DMS114 treated with DMSO at 0.1 percent for 48 hours (cell line): ENCODE results near the gene C1orf174.
"Not testable (repeated sequence)": the region's sequence is repeated elsewhere in the genome, so short reads cannot be mapped to it uniquely, and the experiment has no call there.

Source experiments
- DNase-seq: peaks from one replicate; lab custom pipeline; 2025; ENCODE audit not compliant: unreplicated experiment; lab: John Stamatoyannopoulos, UW

C1orf174 gene

GRCh38 chr1:3926956-3927355 is 26.9 kb upstream of the C1orf174 start:
- no peak for DNase-seq

GRCh38 chr1:3925762-3926161 is 25.7 kb upstream of the C1orf174 start:
- no peak for DNase-seq

- no peak for DNase-seq
Observed at GRCh38 chr1:3925256-3925655, 25.2 kb upstream of the C1orf174 start.

DNA sequence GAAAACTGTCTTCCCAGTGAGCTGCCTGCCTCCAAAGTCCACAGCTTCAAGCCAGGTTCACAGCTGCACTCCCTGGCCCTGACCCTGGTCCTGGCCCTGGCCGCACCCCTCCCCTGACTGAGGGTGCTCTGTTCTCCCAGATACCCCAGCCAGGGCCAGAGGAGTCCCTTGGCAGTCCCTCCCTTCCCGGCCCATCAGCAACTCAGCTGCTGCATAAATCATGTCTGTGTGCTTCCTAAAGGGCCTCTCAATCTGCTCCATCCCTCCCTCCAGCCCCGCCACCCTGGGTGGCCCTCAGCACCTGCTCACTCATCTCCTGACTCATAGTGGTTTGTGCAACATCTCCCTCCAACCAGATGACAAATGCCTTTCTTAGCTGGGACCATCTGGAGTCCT is 24.8 kb upstream of the C1orf174 start:
- no peak for DNase-seq

- no peak for DNase-seq
Observed at GRCh38 chr1:3924186-3924824, 24.2 kb upstream of the C1orf174 start.

GRCh38 chr1:3923378-3924185 is 23.5 kb upstream of the C1orf174 start:
- no peak for DNase-seq

DNA sequence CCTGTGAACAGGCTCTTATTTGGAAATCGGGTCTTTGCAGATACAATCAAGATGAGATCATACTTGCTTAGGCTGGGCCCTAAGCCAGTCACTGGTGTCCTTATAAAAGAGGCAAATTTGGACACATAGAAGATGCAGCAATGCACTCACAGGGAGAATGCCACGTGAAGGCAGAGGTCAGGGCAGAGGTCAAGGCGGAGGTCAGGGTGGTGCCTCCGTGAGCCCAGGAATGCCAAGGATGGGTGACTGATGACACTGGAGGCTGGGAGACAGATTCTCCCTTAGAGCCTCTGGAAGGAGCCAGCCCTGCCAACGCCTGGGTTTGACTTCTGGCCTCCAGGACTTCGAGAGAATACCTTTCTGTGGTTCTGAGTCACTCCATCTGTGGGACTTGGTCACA is 22.8 kb upstream of the C1orf174 start:
- no peak for DNase-seq

- no peak for DNase-seq
Observed at GRCh38 chr1:3922201-3922725, 22.2 kb upstream of the C1orf174 start.

DNA sequence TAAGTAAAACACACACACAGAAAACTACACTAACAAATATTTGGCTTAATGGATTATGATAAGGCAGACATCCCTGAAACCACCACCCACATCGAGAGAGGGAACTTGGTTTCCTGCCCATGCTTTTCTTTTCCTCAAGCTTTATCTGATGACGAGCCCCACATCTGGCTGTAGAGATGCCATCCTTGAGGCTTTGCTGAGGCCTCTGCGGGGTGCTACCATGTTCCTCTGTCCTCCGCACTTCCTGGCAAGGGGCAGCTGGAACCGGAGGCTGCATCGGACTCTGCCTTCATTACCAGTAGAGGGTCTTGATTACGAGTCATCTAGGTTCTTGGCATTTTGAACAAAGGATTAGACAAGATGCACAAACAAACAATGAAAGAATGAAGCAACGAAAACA is 21.7 kb upstream of the C1orf174 start:
- DNase-seq = no peak

GRCh38 chr1:3919706-3920105 is 19.6 kb upstream of the C1orf174 start:
- no peak for DNase-seq

DNA sequence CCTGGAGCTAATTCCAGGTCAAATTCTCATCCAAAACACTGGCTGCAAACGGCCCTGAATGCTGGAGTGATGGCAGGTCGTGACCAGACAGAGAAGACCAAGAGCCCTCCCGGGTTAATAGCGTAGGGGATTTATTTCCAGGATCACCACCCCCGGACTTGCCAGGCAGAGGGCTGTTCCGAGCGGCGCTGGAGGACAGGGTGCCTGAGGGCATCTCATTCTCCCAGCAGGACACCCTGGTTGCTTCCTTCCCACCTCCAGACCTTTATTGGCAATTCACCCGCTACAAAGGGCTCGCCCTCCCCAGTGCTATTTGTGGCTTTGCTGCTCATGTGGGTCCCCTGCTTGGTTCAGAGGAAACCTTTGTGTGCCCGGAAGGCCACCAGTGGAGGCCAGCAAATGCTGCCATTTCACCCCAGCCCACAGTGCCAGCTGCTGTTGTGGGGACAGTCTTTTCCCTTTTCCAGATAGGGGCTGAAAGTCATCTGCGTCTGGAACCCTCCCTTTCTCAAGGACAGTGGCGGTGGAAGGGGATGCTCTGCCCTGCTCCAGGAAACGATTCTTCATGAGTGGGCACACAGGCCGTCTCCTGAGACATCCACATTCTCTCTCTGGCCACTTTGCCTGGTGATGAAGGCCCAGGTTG is 19.0 kb upstream of the C1orf174 start:
- DNase-seq = no peak

- not testable (repeated sequence) for DNase-seq
Observed at GRCh38 chr1:3918359-3918758, 18.3 kb upstream of the C1orf174 start.

GRCh38 chr1:3917761-3918160 is 17.7 kb upstream of the C1orf174 start:
- DNase-seq = no peak

GRCh38 chr1:3915551-3916121 is 15.6 kb upstream of the C1orf174 start:
- DNase-seq = no peak

DNA sequence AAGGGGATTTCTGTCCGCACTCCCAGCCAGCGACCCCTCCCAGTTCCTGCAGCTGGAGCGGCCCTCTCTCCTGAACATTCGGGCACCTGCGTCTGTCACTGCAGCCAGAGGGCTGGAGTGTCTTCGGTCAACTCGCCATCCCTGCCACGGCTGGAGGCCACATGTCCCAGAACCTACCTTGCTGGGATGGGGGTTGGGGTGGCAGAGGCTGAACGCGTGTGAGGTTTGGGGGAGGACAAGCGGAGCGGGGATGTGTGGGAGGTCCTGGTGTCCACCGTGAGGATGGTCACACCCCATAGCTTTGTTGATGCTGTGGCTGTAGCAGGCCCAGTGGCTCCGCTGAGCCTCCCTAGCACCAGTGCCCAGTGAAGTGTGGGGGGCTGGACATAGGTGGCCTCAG is 14.8 kb upstream of the C1orf174 start:
- no peak for DNase-seq

DNA sequence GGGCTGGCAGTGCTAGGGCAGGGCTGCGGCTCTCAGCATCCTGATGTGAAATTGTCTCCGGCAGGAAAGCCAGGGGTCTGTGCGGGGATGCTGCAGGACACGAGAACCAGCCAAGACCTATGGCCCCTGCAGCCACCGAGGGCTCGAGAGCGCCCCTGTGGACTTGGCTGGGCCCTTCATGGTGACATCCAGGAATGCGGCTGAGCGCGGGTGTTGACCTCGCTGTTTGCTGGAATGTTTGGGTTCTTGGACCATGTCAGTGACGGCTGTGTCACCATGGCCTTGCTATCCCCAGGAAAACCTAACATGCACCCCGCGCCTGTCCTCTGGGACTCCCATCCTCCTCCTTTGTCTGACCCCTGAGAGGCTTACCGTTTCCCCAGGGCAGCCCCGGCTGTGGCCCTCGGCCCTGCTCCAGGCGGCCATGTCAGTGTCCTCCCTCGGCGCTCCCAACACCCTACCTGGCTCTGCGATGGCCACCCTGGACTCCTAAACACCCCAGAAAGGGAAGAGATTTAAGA is 14.3 kb upstream of the C1orf174 start:
- no peak for DNase-seq

DNA sequence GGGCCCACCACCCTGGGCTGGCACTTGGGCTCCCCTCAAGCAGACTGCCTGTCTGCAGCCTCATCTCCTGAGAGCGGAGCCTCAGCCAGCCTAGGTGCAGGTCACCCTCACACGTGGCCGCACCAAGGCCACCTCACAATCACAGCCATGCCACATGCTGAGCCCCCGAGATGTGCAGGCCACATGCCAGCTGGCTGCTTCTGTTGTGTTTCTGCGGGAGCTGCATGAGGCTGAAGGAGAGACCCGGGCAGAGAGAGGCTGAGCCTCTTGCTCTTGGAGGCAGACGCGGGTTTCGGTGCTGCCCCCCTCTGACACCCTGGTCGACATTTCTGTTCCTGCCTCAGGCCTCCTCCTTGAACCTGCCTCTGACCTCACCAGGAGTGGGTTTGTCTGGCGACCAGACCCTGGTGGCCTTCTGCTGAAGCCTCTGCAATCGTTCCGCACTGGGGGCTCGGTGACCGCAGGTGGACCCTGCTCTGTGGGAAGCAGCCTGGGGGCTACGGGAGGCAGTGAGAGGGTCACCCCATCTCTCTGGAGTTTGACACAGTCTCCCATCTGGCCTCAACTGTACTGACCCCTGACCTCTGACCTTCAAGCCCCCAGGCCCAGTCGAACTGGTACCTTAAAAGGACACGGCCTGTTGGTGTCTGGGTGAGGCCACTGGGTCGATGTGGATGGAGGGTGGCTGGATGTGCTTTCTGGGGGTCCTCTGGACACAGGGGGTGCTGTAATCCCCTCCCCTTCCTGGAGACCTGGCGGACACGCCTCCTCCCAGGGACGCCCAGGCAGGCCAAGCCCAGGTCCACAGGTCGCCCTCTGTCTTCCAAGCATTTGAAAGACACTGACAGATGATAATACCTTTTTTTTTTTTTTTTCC is 13.0 kb upstream of the C1orf174 start:
- DNase-seq = no peak

DNA sequence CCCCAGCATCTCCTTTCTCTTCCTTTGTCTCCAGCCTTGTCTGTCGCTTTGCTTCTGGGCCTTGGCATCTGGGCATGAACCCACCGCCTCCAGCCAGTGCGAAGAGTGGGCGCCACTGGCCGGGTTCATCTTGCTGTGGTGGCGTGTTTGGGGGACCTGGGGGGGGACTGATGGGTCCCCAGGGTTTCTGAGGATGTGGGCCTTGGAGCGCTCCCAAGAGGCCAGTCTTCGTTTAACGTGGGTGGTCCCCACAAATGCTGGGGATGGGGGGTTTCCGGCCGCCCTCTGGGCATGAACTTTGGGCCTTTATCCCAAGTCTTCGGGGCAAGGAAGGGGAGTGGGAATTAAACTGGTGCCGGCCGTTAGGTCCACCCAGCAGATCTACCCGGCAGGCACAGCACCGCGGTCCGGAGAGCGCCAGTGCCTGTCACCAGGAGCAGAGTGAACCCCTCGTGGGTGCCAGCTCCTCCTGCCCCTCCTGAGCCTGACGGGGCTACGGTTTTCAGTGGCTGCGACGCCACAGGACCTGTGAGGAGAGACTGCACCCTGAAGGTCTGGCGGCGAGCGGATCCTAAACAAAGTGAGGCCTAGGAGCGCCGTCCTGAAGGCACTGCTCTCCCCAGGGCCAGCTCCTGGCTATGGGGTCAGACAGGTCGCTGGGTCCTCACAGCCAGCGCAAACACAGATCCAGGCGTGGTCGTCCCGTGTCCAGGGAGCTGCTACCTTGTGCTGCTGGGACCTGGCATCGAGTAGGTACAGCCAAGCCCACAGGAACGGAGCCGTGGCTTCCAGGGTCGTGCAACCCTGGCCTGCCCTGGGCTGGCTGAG is 12.1 kb upstream of the C1orf174 start:
- no peak for DNase-seq
